CD14-positive monocyte (primary cell): ENCODE data around the gene LRP1B. TPM values are rescaled to one million over a fixed set of nuclear protein-coding genes. Genes with fewer than 3 reads are reported as not detected.

Experiments
- DNase-seq, 3 donors: peaks; one replicate each; pipeline ENCODE4 v3.0.0-alpha.2; 2011 to 2022
- H2AFZ ChIP-seq: 2 replicates; pipeline ENCODE4 v1.6.0; 2012; ENCODE audit warnings: mild to moderate bottlenecking, low read depth, low read length, inconsistent platforms; ENCODE audit not compliant: insufficient read depth, poor library complexity, severe bottlenecking
- H3K27ac ChIP-seq, 2 donors: 1 replicate in 1 of 2; 2 replicates in 1 of 2; pipeline ENCODE4 v1.5.1; 2012 to 2013; ENCODE audit warnings: low read length in 2 of 2, control low read depth in 1 of 2, inconsistent platforms in 1 of 2, low read depth in 1 of 2, mild to moderate bottlenecking in 1 of 2
- H3K27me3 ChIP-seq, 2 donors: one replicate each; pipeline versions ENCODE4 v1.6.0 to v1.6.1; 2011 to 2013; ENCODE audit warnings: low read length in 2 of 2; ENCODE audit not compliant: control insufficient read depth in 2 of 2, insufficient read depth in 2 of 2
- H3K36me3 ChIP-seq, 2 donors: replicated peaks in 1 of 2; 1 replicate in 1 of 2; 2 replicates in 1 of 2; pipeline versions ENCODE4 v1.5.1 to v1.6.1; 2012 to 2013; ENCODE audit warnings: low read length in 2 of 2, control low read depth in 1 of 2, inconsistent platforms in 1 of 2, mild to moderate bottlenecking in 1 of 2; ENCODE audit not compliant: insufficient read depth in 2 of 2, control insufficient read depth in 1 of 2
- H3K4me1 ChIP-seq, 2 donors: 1 replicate in 1 of 2; 2 replicates in 1 of 2; pipeline versions ENCODE4 v1.5.1 to v1.6.1; 2012 to 2013; ENCODE audit warnings: low read length in 2 of 2, control low read depth in 1 of 2, inconsistent platforms in 1 of 2, mild to moderate bottlenecking in 1 of 2, moderate library complexity in 1 of 2; ENCODE audit not compliant: insufficient read depth in 2 of 2, control insufficient read depth in 1 of 2
- H3K4me2 ChIP-seq: replicated peaks from 2 replicates; pipeline ENCODE3; 2012; ENCODE audit warnings: low read length, moderate library complexity, mild to moderate bottlenecking; ENCODE audit not compliant: poor library complexity, severe bottlenecking; ENCODE audit errors: extremely low read depth
- H3K4me3 ChIP-seq, 3 experiments: fragments of 200-600 bp in 1 of 3; sonication (generic) in 1 of 3; replicated peaks in 1 of 3; 1 replicate in 2 of 3; 2 replicates in 1 of 3; pipeline ENCODE4 v1.5.1; 2011 to 2013; ENCODE audit warnings: low read length in 3 of 3, mild to moderate bottlenecking in 3 of 3, control low read depth in 2 of 3, low read depth in 2 of 3, inconsistent platforms in 1 of 3, moderate library complexity in 1 of 3
- H3K79me2 ChIP-seq: 2 replicates; pipeline ENCODE4 v1.6.0; 2012; ENCODE audit warnings: mild to moderate bottlenecking, control low read depth, inconsistent platforms, low read length, moderate library complexity; ENCODE audit not compliant: insufficient read depth
- H3K9ac ChIP-seq: 2 replicates; pipeline ENCODE4 v1.6.0; 2017; ENCODE audit warnings: low read length, mild to moderate bottlenecking; ENCODE audit not compliant: insufficient read depth, poor library complexity, severe bottlenecking
- H3K9me3 ChIP-seq, 2 donors: replicated peaks in 1 of 2; 1 replicate in 1 of 2; 2 replicates in 1 of 2; pipeline versions ENCODE4 v1.5.1 to v1.6.1; 2012 to 2013; ENCODE audit warnings: low read length in 2 of 2, control low read depth in 1 of 2; ENCODE audit not compliant: control insufficient read depth in 1 of 2, insufficient read depth in 1 of 2
- H4K20me1 ChIP-seq: 2 replicates; pipeline ENCODE4 v1.6.0; 2012; ENCODE audit warnings: mild to moderate bottlenecking, low read length, control low read depth, moderate library complexity; ENCODE audit not compliant: insufficient read depth
- H3K27ac Mint-ChIP-seq, 7 donors: one replicate each; pipeline ENCODE4 v1.8.0; 2020; ENCODE audit warnings: mild to moderate bottlenecking in 7 of 7, mixed read lengths in 7 of 7, moderate library complexity in 6 of 7, inconsistent platforms in 2 of 7
- H3K27me3 Mint-ChIP-seq, 3 donors: one replicate each; pipeline ENCODE4 v1.8.0; 2021 to 2022; ENCODE audit warnings: low read depth in 3 of 3, mild to moderate bottlenecking in 3 of 3, mixed read lengths in 3 of 3, moderate library complexity in 3 of 3, inconsistent platforms in 1 of 3
- H3K36me3 Mint-ChIP-seq, 2 donors: one replicate each; pipeline ENCODE4 v1.8.0; 2020; ENCODE audit warnings: mixed read lengths in 2 of 2, inconsistent platforms in 1 of 2, mild to moderate bottlenecking in 1 of 2
- H3K4me1 Mint-ChIP-seq: one replicate; pipeline ENCODE4 v1.8.0; 2020; ENCODE audit warnings: mild to moderate bottlenecking, mixed read lengths
- H3K4me3 Mint-ChIP-seq, 2 donors: one replicate each; pipeline ENCODE4 v1.8.0; 2020; ENCODE audit warnings: mild to moderate bottlenecking in 2 of 2, mixed read lengths in 2 of 2, moderate library complexity in 1 of 2
- H3K9me3 Mint-ChIP-seq, 7 donors: one replicate each; pipeline ENCODE4 v1.8.0; 2020 to 2022; ENCODE audit warnings: mixed read lengths in 7 of 7, mild to moderate bottlenecking in 6 of 7, moderate library complexity in 6 of 7, inconsistent platforms in 2 of 7
- WGBS: methylation state at CpG from one replicate; pipeline ENCODE4 v1.1.5; 2013; ENCODE audit warnings: missing lambda C conversion rate; ENCODE audit not compliant: insufficient coverage; 5-methylcytosine and 5-hydroxymethylcytosine counted together
- intact Hi-C, 2 donors: fragments of 100-400 bp; cut with micrococcal nuclease; formaldehyde crosslinking; loops; one replicate each; pipeline versions ENCODE4 v1.15.0 to v1.15.1; 2023
- polyA plus RNA-seq, 3 donors: library from polyadenylated mRNA; depleted of rRNA in 1 of 3; unstranded in 2 of 3; stranded (reverse) in 1 of 3; fragments of 300-500 nt in 2 of 3; fragments of >200 nt in 1 of 3; fragmentation: Illumina TruSeq in 2 of 3; gene quantifications; 1 replicate in 2 of 3; 2 replicates in 1 of 3; pipeline ENCODE4 v1.2.3, GENCODE V29; 2012 to 2021
- TF ChIP-seq, protein P1 (sequence below): fragments of 200-600 bp; IDR thresholded peaks from one replicate; pipeline ENCODE4 v1.8.0; 2022; ENCODE audit warnings: antibody characterized with exemption, mild to moderate bottlenecking

Gene LRP1B
- polyA plus RNA-seq, 3 donors = not detected

DNA sequence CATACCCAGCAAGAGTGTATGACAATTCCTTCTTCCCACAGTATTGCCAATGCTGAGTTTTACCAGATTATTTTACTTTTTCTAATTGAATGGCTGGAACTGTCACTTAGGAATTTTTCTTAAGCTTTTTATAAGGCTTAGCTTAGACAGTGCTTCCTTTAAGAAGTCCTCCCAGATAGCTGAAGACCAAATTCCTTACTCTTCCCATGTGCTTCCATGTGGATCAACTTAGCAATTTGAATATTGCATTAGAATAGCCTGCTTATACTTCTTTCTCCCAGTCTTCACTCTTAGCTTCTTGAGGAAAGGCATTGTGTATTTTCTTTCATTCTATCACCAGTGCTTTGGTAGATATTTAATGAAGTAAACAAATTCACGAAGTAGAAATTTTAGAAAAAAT, 1144.4 kb downstream of the LRP1B start:
- no peak overlapping the region for H2AFZ ChIP-seq
- no peaks in the 10 kb centered on the region for H3K36me3 Mint-ChIP-seq
- no peak for DNase-seq
- no peaks in the 10 kb centered on the region for H4K20me1 ChIP-seq
- WGBS = no CpG with 5 or more reads among the region's 1 CpG
- H3K4me3 Mint-ChIP-seq = no peak overlapping the region
- TF ChIP-seq, protein P1, sequence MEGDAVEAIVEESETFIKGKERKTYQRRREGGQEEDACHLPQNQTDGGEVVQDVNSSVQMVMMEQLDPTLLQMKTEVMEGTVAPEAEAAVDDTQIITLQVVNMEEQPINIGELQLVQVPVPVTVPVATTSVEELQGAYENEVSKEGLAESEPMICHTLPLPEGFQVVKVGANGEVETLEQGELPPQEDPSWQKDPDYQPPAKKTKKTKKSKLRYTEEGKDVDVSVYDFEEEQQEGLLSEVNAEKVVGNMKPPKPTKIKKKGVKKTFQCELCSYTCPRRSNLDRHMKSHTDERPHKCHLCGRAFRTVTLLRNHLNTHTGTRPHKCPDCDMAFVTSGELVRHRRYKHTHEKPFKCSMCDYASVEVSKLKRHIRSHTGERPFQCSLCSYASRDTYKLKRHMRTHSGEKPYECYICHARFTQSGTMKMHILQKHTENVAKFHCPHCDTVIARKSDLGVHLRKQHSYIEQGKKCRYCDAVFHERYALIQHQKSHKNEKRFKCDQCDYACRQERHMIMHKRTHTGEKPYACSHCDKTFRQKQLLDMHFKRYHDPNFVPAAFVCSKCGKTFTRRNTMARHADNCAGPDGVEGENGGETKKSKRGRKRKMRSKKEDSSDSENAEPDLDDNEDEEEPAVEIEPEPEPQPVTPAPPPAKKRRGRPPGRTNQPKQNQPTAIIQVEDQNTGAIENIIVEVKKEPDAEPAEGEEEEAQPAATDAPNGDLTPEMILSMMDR = no peak
- no peak overlapping the region for H3K27ac ChIP-seq
- no peak overlapping the region for H3K9ac ChIP-seq
- H3K9me3 Mint-ChIP-seq = peaks cover 0 to 2% (median 0%) of the 10 kb centered on the region in 7 donors
- H3K4me3 ChIP-seq = no peak overlapping the region
- no peaks in the 10 kb centered on the region for H3K4me1 ChIP-seq
- H3K27me3 ChIP-seq = no peaks in the 10 kb centered on the region
- intact Hi-C loops = no loop called here
- no peaks in the 10 kb centered on the region for H3K9me3 ChIP-seq
- no peaks in the 10 kb centered on the region for H3K36me3 ChIP-seq
- no peak overlapping the region for H3K27ac Mint-ChIP-seq
- no peaks in the 10 kb centered on the region for H3K79me2 ChIP-seq
- peaks cover 0 to 2% (median 0%) of the 10 kb centered on the region in 3 donors for H3K27me3 Mint-ChIP-seq
- no peaks in the 10 kb centered on the region for H3K4me1 Mint-ChIP-seq
- H3K4me2 ChIP-seq = no peak overlapping the region

DNA sequence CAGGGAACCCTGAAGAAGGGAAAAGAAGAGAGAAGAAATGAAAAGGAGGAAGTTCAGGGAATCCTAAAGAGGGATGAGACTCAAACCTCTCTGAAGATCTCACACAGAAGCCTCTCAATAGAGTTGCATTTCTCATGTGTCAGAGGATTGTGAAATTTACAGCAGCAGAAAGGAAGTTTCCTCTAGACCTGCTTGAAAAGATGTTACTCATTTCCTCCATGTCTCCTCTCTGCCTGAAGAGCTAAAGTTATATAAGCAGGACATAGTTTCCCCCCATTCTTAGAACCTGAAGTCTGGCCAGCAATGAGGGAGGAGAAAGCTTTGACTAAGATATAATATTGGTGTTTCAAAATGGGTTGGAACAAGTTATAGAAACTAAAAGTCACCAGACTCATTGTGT, 1155.6 kb downstream of the LRP1B start:
- H3K36me3 Mint-ChIP-seq = no peaks in the 10 kb centered on the region
- H3K9me3 Mint-ChIP-seq = peaks cover under 1 to 13% (median 2%) of the 10 kb centered on the region in 7 donors
- H4K20me1 ChIP-seq = no peaks in the 10 kb centered on the region
- no peak overlapping the region for H3K27ac ChIP-seq
- no peak overlapping the region for H3K9ac ChIP-seq
- no peaks in the 10 kb centered on the region for H3K79me2 ChIP-seq
- TF ChIP-seq, protein P1 = no peak
- no peaks in the 10 kb centered on the region for H3K27me3 ChIP-seq
- no peak overlapping the region for H3K4me3 ChIP-seq
- H3K9me3 ChIP-seq = peaks cover 10 to 12% of the 10 kb centered on the region in 2 donors
- no peak overlapping the region for H3K4me2 ChIP-seq
- no peak for DNase-seq
- intact Hi-C loops = no loop called here
- no peaks in the 10 kb centered on the region for H3K4me1 Mint-ChIP-seq
- no peaks in the 10 kb centered on the region for H3K4me1 ChIP-seq
- H3K36me3 ChIP-seq = no peaks in the 10 kb centered on the region
- no peaks in the 10 kb centered on the region for H3K27me3 Mint-ChIP-seq
- no peak overlapping the region for H3K4me3 Mint-ChIP-seq
- H2AFZ ChIP-seq = no peak overlapping the region
- no peak overlapping the region for H3K27ac Mint-ChIP-seq
